Germinal center (tissue), 1 donor: ENCODE results near the gene SLF2.

Source experiments
- DNase-seq: peaks from one replicate; pipeline ENCODE4 v3.0.0; 2012; ENCODE audit warnings: mixed read lengths, low spot score

Gene SLF2

DNA sequence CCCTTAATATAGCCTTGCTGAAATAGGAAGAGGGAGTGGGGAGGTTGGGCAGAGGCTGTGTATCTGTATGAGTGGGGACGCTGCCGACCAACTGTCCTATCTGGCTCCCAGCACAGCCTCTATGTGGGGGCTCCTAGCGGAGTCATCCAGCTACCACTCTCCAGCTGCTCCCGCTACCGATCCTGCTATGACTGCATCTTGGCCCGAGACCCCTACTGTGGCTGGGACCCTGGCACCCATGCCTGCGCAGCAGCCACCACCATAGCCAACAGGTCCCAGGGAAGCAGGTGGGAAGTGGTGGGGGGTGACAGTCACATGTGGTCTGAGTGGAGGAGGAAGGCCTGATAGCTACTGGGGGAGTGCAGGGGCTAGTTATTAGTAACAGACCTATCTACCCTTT is 67.9 kb downstream of the SLF2 start:
- no peak for DNase-seq

DNA sequence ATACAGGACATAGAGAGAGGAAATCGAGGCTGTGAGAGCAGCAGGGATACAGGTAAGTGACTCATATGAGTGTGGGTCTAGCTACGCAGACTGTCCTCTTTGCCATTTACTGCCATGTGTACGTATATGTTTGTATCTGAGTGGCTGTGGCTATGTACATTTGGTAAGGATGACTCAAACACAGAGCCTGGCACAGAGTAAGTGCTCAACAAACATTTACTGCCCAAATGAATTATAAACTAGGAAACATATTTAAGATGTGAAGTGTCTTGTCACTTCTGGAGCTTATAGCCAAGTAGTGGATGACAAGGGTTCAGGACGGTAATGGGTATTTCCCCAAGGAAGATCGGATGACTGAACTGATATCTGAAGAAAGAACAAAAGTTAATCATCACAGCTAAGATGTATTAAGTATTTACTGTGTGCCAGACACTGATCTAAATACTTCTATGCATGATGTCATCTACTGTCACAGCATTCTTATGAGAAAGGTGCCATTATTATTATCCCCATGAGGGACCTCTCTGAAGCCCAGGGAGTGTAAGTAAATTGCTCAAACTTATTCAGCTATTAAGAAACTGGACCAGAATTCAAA is 68.5 kb downstream of the SLF2 start:
- DNase-seq, result no peak

DNA sequence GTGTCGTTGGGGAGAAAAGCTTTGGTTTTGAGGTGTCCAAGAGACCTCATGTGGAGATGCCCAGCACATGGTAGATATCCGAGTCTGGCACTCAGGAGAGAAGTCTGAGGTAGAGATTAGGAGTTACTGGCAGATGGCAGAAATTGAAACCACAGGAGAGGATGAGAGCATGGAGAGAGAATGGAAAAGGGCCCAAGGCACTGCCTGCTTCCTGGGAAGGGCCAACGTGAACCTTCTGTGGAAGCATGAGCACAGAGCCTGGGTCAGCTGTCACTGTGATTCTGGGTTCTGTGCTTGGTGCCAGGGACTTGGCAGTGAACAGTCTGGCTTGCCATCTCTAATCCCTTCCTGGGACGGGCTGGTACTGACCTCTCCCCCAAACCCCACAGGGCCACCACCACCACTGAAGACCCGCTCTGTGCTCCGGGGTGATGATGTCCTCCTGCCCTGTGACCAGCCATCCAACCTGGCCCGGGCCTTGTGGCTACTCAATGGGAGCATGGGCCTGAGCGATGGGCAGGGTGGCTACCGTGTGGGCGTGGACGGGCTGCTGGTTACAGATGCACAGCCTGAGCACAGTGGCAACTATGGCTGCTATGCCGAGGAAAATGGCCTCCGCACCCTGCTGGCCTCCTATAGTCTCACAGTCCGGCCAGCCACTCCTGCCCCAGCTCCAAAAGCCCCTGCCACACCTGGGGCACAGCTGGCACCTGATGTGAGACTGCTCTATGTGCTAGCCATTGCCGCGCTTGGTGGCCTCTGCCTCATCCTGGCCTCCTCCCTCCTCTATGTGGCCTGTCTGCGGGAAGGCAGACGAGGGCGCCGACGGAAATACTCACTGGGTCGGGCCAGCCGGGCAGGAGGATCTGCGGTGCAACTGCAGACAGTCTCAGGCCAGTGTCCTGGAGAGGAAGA is 70.4 kb downstream of the SLF2 start:
- DNase-seq, result no peak

DNA sequence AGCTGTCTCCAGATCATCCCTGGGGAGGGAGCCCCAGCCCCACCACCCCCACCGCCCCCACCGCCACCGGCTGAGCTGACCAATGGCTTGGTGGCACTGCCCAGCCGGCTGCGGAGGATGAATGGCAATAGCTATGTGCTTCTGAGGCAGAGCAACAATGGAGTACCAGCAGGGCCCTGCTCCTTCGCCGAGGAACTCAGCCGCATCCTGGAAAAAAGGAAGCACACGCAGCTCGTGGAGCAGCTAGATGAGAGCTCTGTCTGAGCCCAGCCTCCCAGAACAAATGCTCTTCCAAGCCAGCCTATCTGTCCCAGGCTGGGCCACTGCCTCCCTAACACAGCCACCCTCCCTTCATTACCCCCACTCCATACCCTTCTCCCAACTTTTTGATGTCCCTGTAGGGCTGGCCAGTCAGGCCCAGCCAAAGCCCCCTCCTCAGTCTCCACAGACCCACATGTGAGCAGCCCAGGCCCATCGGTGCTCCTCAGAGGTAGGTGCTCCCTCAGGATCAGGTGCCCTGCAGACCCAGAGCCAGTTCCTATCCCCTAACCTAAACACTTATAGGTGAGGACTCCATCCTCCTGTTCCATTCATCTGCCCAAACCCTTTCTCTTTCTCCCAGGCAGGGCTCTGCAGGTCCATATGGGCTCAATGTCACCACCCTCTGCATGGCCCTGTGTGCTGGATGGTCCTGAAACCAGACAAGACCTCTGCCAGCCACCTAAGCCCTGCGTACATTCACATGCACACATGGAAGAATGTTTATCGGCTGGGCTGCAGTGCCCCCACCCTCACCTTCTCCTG is 71.3 kb downstream of the SLF2 start:
- DNase-seq, result no peak

DNA sequence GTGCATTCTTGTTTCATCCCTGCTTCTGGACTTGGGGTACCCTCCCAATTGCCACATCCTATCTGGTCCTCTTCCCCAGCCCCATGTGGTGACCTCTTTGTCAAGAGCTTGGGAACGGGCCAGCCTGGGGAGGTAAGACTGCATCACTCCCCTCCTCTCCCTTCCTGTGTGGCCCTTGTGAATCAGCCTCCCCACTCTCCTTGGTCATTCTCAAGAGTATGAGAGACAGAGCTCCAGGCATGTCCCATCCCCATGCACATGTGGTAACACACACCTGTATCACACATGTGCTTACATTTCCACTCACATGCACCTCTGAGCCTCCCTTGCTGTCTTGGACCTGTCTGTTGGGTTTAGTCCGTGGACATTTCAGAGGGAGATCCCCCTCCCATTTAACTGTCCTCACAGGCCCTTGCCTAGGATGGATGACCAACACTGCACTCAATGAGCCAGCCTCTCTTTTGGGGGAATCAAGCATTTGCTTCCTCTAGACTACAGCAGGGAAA is 72.0 kb downstream of the SLF2 start:
- no peak for DNase-seq

DNA sequence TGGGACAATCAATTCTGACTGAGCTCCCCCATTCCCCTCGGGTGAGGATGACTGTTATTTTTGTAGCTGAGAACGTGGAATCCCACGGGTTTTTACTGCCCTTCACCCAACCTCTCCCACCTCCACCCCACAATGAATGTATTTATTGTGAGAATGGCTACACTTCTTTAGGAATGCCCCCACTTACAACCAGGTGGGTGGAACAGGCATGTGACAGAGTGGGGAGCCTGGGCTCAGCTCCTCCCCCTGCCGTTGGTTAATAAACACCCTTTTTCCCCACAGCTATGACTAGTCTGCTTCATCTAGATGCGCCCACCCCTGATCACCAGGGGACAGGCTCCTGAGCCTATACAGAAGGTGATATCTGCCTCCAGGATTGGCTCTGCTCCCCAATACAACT is 72.6 kb downstream of the SLF2 start:
- no peak for DNase-seq

DNA sequence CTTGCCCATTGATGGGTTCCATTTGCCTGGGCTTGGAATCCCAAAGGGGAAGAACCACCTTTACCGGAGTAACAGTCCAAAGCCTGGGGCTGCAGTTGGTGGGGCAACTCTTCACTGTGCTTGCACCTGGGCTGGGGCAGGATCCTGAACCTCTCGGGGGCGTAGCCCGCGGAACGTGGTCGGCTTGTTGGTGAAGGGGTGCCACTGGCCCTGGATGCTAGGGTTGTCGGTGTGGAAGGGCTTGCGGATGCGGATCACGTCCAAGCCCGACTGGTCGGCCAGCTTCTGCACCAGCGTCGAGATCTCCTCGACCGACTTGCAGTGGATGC is 73.8 kb downstream of the SLF2 start:
- DNase-seq, result no peak

DNA sequence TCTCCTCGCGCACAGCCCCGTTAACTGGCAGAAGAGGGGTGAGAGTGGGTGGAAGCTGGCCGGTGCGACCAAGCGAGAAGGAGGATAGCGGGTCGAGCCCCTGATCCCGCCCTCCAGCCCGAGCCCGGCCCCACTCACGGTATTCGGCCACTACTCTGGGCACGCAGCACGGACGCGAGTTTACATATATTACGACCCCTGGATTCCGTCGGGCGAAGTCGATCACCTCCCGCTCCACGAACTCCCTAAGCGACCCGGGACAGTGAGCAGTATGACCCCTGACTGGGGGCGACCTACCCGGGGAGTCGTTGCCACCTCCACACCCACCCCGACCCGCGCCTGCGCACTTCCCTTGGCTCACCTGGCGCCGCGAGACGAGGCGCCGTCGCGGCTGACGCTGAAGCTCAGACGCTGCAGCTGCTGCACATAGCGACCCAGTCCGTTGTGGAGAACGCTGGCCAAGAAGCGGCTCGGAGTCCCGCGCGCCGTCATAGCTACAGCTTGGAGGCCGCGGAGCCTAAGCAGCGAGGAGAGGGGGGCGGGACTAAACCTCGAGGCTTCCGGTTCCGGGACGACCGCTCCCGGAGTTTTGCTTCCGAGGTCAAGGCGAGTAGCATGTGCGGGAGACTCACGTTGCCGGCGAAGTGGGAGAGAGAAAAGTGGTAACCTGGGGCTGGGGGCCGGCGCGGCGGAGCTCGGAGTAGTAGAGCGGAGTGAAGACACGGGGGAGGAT is 74.4 kb downstream of the SLF2 start, which contains the start of the genes MRPL43 and TWNK:
TSS of gene MRPL43 (minus strand) at position 546 of the 733 bp plus-strand sequence. CDS start at position 492, 54 bp downstream.
TSS of gene TWNK (plus strand) at position 592 of the 733 bp plus-strand sequence. CDS start 668 bp downstream, outside the sequence.
- DNase-seq, result peak; percentile 86

DNA sequence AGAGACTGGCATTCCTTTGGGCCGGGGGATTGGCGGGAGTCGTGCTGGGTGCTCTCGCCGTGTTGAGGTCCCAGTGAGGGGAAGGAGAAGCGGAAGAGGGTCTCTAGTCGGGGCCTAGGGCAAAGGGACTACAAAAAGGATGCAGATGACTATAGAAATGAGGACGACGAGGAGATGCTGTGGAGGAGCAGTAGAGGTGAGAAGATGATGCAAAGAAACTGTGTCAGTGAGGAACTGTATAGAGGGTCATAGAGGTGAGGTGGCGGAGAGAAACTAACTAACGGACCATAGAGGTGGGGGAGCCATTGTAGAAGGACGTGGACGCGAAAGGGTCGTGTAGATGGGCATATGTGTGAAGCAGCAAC is 74.9 kb downstream of the SLF2 start:
- no peak for DNase-seq

DNA sequence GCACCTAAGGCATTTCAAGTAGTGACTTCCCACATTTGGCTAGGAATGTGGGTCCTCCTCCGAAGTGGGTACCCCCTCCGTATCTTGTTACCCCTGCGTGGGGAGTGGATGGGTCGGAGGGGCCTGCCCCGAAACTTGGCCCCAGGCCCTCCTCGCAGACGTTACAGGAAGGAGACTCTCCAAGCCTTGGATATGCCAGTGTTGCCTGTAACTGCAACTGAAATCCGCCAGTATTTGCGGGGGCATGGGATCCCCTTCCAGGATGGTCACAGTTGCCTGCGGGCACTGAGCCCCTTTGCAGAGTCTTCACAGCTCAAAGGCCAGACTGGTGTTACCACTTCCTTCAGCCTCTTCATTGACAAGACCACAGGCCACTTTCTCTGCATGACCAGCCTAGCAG is 75.4 kb downstream of the SLF2 start:
- DNase-seq, result no peak

DNA sequence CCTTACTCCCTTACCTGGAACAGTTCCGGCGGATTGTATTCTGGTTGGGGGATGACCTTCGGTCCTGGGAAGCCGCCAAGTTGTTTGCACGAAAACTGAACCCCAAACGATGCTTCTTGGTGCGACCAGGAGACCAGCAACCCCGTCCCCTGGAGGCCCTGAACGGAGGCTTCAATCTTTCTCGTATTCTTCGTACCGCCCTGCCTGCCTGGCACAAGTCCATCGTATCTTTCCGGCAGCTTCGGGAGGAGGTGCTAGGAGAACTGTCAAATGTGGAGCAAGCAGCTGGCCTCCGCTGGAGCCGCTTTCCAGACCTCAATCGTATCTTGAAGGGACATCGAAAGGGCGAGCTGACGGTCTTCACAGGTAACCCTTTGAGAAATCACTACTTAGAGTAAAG is 76.3 kb downstream of the SLF2 start:
- no peak for DNase-seq

DNA sequence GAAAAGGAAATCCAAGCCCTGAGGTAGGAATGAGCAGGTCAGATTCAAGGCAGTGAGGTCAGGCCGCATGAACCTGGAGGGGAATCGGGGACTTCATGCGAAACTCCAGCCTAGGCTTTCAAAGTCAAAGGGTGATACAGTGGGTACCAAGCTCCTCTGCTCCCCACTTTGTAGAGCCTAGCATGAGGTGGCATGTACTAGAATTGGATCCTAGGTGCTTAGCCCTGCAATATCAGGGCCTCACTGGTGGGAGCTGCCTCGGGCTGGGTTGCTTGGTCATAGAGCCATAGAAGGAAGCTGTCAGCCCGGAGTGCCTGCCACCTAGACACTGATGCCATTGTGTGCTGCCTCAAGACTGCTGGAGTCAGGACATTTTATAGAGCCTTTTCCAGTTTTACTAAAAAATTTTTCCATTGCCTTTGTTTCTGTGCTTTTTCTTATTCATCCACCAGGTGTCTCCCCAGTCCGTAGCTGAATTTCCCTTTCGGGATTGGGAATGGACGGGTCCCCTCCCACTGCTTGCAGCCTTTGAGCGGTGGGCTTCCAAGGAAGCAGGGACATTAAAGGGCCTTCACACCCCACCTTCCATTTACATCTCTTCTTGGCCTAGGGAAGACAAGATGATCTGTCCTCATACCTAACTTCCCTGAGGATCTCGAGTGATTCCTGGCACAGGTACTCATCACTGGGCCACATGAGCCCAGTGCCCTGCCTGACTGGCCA is 81.4 kb downstream of the SLF2 start:
- DNase-seq, result no peak

DNA sequence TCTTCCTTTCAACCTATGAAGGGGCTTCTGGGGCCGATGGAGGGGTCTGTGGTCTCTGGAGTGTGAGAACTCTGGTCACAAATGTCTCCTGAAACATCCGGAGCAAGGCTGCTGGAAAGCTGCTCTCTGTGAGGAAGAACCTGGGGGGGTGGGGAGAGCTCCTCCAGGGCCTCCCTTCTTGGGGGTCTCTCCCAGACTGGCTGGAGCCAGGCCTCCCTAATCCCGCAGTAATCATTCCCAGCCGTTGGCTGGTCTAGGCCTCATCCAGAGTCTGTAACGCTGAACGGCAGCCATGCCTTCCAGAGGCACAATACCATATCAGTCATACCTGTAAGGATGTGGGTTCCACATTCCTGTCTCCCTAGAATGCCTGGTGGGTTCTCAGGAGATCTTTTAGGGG is 82.4 kb downstream of the SLF2 start:
- no peak for DNase-seq

DNA sequence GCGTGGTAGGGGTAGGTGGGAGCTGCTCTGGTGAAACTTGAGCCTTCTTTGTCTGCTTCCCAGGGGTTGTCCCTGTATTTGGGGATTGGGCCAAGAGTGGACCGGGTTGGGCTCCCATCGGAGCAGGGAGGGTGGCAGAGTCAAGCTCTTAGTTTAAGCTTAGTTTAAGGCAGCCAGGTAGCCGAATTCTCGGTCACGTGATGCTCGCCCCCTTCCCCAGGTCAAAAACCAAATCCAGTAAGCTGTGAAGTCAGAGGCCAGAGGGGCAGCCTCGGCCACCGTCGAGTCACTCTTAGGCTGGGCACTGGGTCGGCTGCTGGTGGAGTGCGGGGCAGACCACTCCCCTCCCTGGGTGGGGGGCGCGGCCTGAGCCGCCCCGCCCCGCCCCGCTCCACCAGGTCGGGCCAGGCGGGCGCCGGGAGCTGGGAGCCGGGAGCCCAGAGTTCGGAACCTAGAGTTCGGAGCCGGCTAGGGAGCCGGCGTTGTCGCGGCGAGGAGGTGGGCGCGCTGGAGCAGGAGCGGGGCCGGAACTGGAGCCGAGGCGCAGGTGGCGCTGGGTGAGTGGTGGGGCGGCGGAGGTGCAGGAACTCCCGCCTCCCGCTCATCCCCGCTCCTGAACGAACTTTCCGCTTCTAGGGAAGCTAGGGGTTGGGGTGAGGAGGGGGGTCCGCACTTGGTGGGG is 84.1 kb downstream of the SLF2 start:
- peak; percentile 73 for DNase-seq

DNA sequence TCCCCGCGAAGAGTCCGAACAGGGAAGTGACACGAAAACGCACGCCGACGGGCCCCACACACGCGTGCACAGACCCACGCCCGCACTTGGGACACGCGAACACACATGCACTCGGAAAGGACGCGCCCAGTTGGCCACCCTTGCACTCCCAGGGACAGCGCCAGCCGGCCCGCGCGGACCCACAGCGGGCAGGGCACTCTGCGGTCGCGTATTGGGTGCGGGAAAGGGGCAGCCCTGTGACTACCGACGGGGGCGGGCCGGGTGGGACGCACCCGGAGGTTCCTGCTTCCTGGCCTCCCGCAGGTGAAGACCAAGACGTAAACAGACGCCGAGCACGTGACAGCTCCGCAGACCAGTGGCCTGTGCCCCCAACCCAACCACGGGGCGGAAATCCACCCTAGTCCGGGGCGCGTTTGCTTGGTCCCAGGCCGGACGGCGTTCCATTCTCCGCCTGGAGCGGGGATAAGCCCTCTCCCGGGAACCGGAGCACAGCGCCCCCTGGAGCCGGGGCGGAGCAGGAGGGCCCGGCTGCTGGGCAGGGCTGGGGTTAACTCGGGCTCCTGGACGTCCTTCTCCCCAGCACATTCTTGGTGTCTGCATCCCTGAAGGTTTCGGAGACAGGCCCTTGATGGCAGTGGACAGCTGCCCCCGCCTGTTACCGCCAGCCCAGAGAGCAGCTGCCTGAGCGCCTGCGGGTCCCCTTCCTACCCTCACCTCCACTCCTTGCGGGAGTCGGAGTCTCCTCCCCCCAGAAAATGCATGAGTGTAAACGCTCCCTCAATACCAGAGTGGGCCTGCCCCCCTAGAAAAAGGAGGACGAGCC is 84.8 kb downstream of the SLF2 start:
- peak; percentile 83 for DNase-seq

DNA sequence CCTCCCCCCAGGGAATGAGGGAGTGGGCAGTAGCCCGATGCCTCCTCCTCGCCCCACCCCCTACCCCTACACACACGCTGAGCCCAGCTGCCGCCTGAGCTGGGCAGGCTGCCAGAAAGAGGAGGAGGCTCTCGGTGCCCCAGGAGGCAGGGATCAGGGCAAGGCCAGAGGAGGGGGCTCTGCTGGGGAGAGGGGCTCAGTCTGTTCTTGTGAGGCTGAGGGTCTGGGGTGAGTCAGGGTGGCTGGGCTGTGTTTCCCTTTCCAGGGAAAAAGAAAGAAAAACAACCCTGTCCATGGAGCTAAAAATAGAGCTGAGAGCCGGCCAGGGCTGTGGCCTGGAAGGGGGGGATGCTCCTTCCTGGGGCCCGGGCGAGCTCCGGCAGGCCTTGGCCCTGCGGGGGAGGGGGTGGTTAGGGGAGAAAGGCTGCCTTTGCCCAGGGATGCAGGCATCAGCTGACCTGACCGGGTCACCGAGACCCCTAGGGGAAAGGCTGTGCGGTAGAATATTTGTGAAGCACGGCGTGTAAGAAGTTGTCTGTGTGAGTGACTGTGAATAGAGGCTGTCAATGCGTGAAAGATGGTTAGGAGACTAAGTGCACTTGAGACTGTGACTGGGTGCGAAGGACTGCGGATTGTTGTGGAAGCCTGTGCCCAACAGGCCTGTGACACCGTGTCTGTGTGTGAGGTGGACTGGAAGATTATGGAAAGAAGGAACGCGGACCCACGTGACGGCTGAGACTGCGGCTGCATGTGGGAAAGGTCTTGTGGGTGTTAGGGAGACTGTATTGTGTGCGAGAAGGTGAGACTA is 85.6 kb downstream of the SLF2 start:
- DNase-seq, result peak; percentile 72

DNA sequence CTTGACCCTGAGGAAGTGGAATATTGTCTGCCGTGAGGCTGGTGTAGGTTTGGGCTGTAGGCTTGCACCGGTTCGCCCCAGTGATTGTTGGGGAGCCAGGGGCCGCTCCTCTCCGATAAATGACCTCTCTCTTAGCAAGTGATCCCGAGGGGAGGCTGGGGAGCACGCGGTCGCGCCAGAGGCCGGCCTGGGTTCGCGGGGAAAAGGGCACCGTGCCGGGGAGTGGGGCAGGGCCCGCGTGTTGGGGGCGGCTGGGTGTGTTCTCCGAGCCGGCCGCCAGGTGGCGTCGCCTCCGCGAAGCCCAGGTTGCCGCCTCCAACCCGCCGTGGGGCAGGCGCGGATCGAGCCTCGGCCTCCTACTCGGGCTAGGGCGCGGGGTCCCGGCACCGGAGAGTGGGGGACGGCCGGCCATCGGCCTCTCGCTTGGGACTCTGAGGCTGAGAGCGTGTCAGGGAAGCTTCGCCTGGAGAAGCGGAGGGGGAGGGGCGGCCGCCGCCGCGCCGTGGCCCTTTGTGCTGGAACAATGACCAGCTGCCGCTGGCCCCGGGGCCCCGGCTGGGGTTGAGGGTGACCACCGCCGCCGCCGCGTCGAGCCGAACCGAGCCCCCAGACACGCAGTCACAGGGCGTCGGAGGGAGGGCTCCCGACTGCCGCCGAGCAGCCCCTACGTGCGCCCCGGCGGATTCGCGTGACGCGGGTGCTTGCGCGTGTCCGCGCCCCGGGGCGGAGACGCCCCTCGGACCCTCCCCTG is 86.4 kb downstream of the SLF2 start:
- DNase-seq, result peak; percentile 89

DNA sequence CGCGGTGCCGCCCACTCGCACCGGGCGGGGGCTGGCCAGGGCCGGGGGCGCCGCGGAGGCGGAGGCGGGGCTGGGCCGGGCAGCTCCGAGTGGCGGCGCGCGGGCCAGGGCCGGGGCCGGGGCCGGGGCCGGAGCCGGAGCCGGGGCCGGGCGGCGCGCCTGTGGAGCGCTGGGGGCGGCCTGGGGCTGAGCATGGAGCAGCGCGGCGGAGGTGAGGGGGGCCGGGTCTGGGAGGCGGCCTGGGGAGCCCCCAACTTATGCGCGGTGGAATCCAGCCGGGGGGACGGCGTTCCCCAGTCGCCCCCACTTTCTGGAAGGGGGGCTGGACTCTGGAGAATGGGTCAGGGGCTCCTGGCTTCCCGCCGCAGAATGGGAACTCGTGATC is 87.0 kb downstream of the SLF2 start, which contains the start of gene LZTS2:
TSS of gene LZTS2 (plus strand) at position 67 of the 385 bp plus-strand sequence. CDS start 2,731 bp downstream, outside the sequence.
- DNase-seq, result peak; percentile 41
